CD4-positive, alpha-beta memory T cell (primary cell): ENCODE data around the gene SLC13A3. TPM values are rescaled to one million over a fixed set of nuclear protein-coding genes. Genes with fewer than 3 reads are reported as not detected.

Experiments used
- CTCF ChIA-PET: fragments of 350-600 bp; sonication (Branson Sonifier 250); formaldehyde crosslinking; loops from one replicate; lab custom pipeline; 2021; ENCODE audit warnings: inconsistent platforms; ENCODE audit not compliant: partially characterized antibody; lab: Charles Lee
- POLR2A ChIA-PET: fragments of 350-600 bp; sonication (Branson Sonifier 250); formaldehyde crosslinking; loops from one replicate; lab custom pipeline; 2021; ENCODE audit not compliant: partially characterized antibody; lab: Charles Lee
- DNase-seq, 5 donors: peaks; one replicate each; pipeline versions ENCODE4 v3.0.0 to v3.0.0-alpha.2; 2020 to 2022; ENCODE audit warnings: mixed read lengths in 1 of 5
- H3K27ac ChIP-seq: one replicate; pipeline ENCODE4 v1.7.0; 2013; ENCODE audit warnings: low read depth, low read length
- H3K27me3 ChIP-seq: 2 replicates; pipeline ENCODE4 v1.7.0; 2013; ENCODE audit warnings: mild to moderate bottlenecking, low read length, moderate library complexity; ENCODE audit not compliant: insufficient read depth
- H3K36me3 ChIP-seq: 2 replicates; pipeline ENCODE4 v1.7.0; 2013; ENCODE audit warnings: mild to moderate bottlenecking, low read length, moderate library complexity; ENCODE audit not compliant: insufficient read depth
- H3K4me1 ChIP-seq: 2 replicates; pipeline ENCODE4 v1.7.0; 2013; ENCODE audit warnings: mild to moderate bottlenecking, low read length, moderate library complexity; ENCODE audit not compliant: insufficient read depth
- H3K4me3 ChIP-seq, 2 donors: one replicate each; pipeline ENCODE4 v1.7.0; 2013; ENCODE audit warnings: low read length in 2 of 2, mild to moderate bottlenecking in 1 of 2
- H3K9me3 ChIP-seq, 2 donors: one replicate each; pipeline ENCODE4 v1.7.0; 2013; ENCODE audit warnings: low read length in 2 of 2, control low read depth in 1 of 2; ENCODE audit not compliant: control insufficient read depth in 1 of 2
- H3K27ac Mint-ChIP-seq, 7 donors: one replicate each; pipeline ENCODE4 v1.8.0; 2020 to 2021; ENCODE audit warnings: mixed read lengths in 7 of 7, mild to moderate bottlenecking in 6 of 7, inconsistent platforms in 3 of 7, moderate library complexity in 3 of 7
- H3K27me3 Mint-ChIP-seq, 2 donors: one replicate each; pipeline ENCODE4 v1.8.0; 2020 to 2021; ENCODE audit warnings: mixed read lengths in 2 of 2
- H3K36me3 Mint-ChIP-seq, 2 donors: one replicate each; pipeline ENCODE4 v1.8.0; 2020 to 2021; ENCODE audit warnings: mixed read lengths in 2 of 2, inconsistent platforms in 1 of 2, mild to moderate bottlenecking in 1 of 2
- H3K4me1 Mint-ChIP-seq, 4 donors: one replicate each; pipeline ENCODE4 v1.8.0; 2020 to 2021; ENCODE audit warnings: mixed read lengths in 4 of 4, mild to moderate bottlenecking in 1 of 4
- H3K4me3 Mint-ChIP-seq, 8 donors: one replicate each; pipeline ENCODE4 v1.8.0; 2020 to 2021; ENCODE audit warnings: mixed read lengths in 8 of 8, mild to moderate bottlenecking in 7 of 8, moderate library complexity in 6 of 8, inconsistent platforms in 3 of 8
- H3K9me3 Mint-ChIP-seq, 8 donors: one replicate each; pipeline ENCODE4 v1.8.0; 2020 to 2021; ENCODE audit warnings: mixed read lengths in 8 of 8, mild to moderate bottlenecking in 5 of 8, inconsistent platforms in 3 of 8, moderate library complexity in 1 of 8
- intact Hi-C: fragments of 100-400 bp; cut with micrococcal nuclease; formaldehyde crosslinking; loops from one replicate; pipeline ENCODE4 v1.15.1; 2023
- polyA plus RNA-seq, 2 donors: library from polyadenylated mRNA; unstranded; fragments of 300-500 nt; fragmentation: Illumina TruSeq; gene quantifications; one replicate each; pipeline ENCODE4 v1.2.3, GENCODE V29; 2021
- total RNA-seq, 2 experiments: library from RNA; stranded (reverse); gene quantifications; one replicate each; pipeline ENCODE4 v1.2.3, GENCODE V29; 2021

SLC13A3 gene
- total and polyA plus RNA-seq, 4 experiments from 2014 or later: 0.36 TPM; not detected in 3

- H3K27me3 Mint-ChIP-seq: no peaks in the 10 kb centered on the region
- CTCF ChIA-PET: interaction anchor here (1.2 kb wide), 1 partner anchor 9 kb away, joined by 4 read pairs; no protein-coding TSS in a partner anchor
Measured at GRCh38 chr20:46555370-46555956, 95.8 kb downstream of the SLC13A3 start.

DNA sequence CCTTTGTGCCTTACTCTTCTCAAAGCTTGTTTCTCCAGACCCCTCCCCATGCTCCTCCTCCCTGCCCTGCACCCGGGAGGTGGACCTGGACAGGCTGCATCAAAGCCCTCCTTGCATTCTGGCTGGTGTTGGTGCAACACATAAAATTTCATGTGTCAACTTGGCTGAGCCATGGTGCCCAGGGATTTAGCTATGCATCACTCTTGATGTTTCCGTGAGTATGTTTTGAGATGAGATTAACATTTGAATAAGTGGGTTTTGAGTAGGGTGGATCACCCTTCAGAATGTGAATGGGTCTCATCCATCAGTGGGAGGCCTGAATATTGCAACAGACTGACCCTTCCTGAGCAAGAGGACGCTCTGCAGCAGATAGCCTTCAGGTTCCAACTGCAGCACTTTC, 96.4 kb downstream of the SLC13A3 start:
- POLR2A ChIA-PET: no interaction called here
- intact Hi-C loops: no loop called here
- no peak overlapping the region for H3K4me3 ChIP-seq
- Mint-ChIP-seq H3K27ac (no peak overlapping the region), H3K4me3 (no peak overlapping the region), H3K4me1 (peaks cover 14 to 18% (median 15%) of the 10 kb centered on the region in 4 donors), H3K9me3 (peaks cover 0 to 1% (median 0%) of the 10 kb centered on the region in 8 donors), H3K36me3 (no peaks in the 10 kb centered on the region), H3K27me3 (no peaks in the 10 kb centered on the region)
- no peaks in the 10 kb centered on the region for H3K27me3 ChIP-seq
- H3K27ac ChIP-seq: no peak overlapping the region
- peaks cover 17% of the 10 kb centered on the region for H3K4me1 ChIP-seq
- H3K9me3 ChIP-seq: no peaks in the 10 kb centered on the region
- no peaks in the 10 kb centered on the region for H3K36me3 ChIP-seq
- CTCF ChIA-PET: interaction anchor here (1.2 kb wide), 1 partner anchor 10 kb away, joined by 4 read pairs; no protein-coding TSS in a partner anchor
- no peak for DNase-seq

More at GRCh38 chr20:46555370-46555956, 95.8 kb downstream of the SLC13A3 start:
- Mint-ChIP-seq H3K4me1 (peaks cover 14 to 19% (median 16%) of the 10 kb centered on the region in 4 donors), H3K36me3 (no peaks in the 10 kb centered on the region), H3K4me3 (peak overlapping the region in 1 of 8 donors; percentile 22), H3K27ac (peak overlapping the region in 1 of 7 donors; percentile 65), H3K9me3 (peaks cover 0 to 1% (median 0%) of the 10 kb centered on the region in 8 donors)
- Histone ChIP-seq H3K36me3 (no peaks in the 10 kb centered on the region), H3K27me3 (no peaks in the 10 kb centered on the region), H3K4me1 (peaks cover 17% of the 10 kb centered on the region), H3K4me3 (no peak overlapping the region), H3K27ac (no peak overlapping the region), H3K9me3 (no peaks in the 10 kb centered on the region)
- POLR2A ChIA-PET: no interaction called here
- DNase-seq: no peak
- intact Hi-C loops: no loop called here

- DNase-seq: no peak
- Histone ChIP-seq H3K4me3 (no peak overlapping the region), H3K4me1 (peaks cover 17% of the 10 kb centered on the region), H3K9me3 (no peaks in the 10 kb centered on the region), H3K36me3 (no peaks in the 10 kb centered on the region), H3K27ac (no peak overlapping the region), H3K27me3 (no peaks in the 10 kb centered on the region)
- Mint-ChIP-seq H3K4me1 (peaks cover 14 to 18% (median 15%) of the 10 kb centered on the region in 4 donors), H3K27ac (no peak overlapping the region), H3K9me3 (peaks cover 0 to 1% (median 0%) of the 10 kb centered on the region in 8 donors), H3K27me3 (no peaks in the 10 kb centered on the region), H3K36me3 (no peaks in the 10 kb centered on the region), H3K4me3 (no peak overlapping the region)
- ChIA-PET POLR2A (no interaction called here), CTCF (interaction anchor here (1.2 kb wide), 1 partner anchor 11 kb away, joined by 4 read pairs; no protein-coding TSS in a partner anchor)
- intact Hi-C loops: no loop called here
Measured at GRCh38 chr20:46553926-46554325, 97.3 kb downstream of the SLC13A3 start.

DNA sequence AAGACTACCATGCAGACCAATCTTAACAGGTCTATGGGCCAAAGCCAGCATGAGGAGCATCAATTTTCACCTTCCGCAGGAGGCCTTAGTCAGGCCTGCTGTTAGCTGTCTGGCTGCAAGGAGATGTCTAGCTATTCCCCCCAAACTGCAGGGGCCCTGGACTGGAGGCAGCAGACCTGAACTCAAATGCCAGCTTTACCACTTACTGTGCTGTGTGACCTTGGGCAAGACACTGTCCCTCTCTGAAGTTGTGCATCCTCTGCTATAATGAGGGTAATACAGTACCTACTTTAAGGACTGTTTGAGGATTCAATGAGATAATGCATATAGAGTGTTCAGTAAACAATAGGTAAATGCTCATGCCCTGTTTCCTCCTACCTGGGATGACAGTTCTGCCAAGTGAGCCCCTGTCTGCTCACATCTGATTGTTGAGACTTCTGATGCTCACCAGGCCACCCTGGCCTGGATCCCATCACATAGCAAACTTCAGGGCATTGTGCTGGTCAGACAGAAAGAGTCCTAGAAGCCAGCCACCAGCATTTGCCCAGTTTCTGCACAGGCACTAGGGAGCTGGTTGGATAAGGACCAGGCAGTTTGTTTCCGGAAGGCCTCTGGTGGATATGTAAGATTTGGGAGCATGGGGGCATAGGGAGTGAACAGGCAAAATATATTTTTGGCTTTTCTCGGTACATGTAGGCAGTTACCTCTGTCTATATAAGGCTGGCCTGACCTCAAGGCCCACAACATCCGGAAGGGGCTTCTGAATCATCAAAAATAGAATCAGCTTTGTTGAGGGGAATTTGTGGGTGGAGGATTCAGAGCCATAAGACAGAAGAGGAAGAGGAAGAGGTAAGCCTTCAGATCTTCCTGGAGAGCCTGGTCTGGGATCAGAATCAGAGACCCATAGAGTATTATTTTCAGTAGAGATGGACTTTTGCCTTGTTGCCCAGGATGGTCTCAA, 98.5 kb downstream of the SLC13A3 start:
- peaks cover 17% of the 10 kb centered on the region for H3K4me1 ChIP-seq
- Mint-ChIP-seq H3K4me1 (peaks cover 14 to 18% (median 15%) of the 10 kb centered on the region in 4 donors), H3K27me3 (no peaks in the 10 kb centered on the region), H3K9me3 (peaks cover 0 to 1% (median 0%) of the 10 kb centered on the region in 8 donors), H3K4me3 (peak overlapping the region in 7 of 8 donors; percentile 3 to 49 (median 22)), H3K27ac (peak overlapping the region in 4 of 7 donors; percentile 11 to 57 (median 40)), H3K36me3 (no peaks in the 10 kb centered on the region)
- no peaks in the 10 kb centered on the region for H3K36me3 ChIP-seq
- H3K27ac ChIP-seq: no peak overlapping the region
- CTCF ChIA-PET: interaction anchor here (0.9 kb wide), 1 partner anchor 9 kb away, joined by 3 read pairs; no protein-coding TSS in a partner anchor
- POLR2A ChIA-PET: no interaction called here
- H3K9me3 ChIP-seq: no peaks in the 10 kb centered on the region
- no peak overlapping the region for H3K4me3 ChIP-seq
- H3K27me3 ChIP-seq: no peaks in the 10 kb centered on the region
- intact Hi-C loops: no loop called here
- peak in 2 of 5 donors; percentile 10 to 41 for DNase-seq

DNA sequence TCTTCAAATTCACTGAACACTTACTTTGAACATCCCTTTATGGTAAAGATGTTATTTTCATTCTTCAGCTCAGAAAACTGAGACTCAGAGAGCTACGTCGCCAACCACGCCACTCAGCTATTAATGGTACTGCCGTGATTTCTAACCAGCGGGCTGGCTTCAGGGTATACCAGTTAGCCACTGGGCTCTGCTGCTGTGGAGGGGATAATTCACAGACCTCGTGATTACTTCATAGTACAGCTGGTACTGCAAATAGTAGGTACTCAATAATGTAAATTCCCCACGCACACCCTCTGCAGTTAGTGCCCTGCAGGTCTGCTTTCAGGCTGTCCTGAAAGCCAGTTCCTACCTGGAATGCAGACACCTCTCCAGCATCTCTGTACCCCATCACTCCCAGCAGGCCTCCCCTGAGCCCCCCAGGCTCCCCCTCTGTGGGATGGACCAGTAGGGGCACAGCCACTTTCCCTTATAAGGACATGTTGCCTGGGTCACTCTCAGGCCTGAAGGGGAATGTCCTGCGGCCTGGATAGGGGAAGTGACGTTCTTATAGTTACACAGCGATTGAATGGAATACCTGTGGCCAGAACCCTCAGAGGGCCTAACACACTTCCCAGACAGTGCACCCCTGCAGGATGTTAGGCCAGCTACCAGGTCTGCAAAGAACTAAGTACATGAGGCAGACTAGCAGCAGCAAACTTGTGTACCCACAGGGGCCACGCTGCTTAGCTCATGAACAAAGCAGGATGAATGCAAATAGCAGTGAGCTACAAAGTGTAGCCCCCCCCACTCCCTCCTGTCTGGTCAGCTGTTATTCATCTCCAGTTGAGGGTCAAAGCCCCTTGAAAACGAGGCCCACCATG, 99.5 kb downstream of the SLC13A3 start:
- peaks cover 14 to 18% (median 15%) of the 10 kb centered on the region in 4 donors for H3K4me1 Mint-ChIP-seq
- intact Hi-C loops: no loop called here
- H3K27ac Mint-ChIP-seq: peak overlapping the region in 1 of 7 donors; percentile 20
- no peak overlapping the region for H3K4me3 ChIP-seq
- no peaks in the 10 kb centered on the region for H3K27me3 ChIP-seq
- H3K9me3 ChIP-seq: no peaks in the 10 kb centered on the region
- H3K36me3 ChIP-seq: no peaks in the 10 kb centered on the region
- no peaks in the 10 kb centered on the region for H3K36me3 Mint-ChIP-seq
- DNase-seq: no peak
- peaks cover 17% of the 10 kb centered on the region for H3K4me1 ChIP-seq
- H3K9me3 Mint-ChIP-seq: peaks cover 0 to 1% (median 0%) of the 10 kb centered on the region in 8 donors
- ChIA-PET POLR2A (no interaction called here), CTCF (interaction anchor here (1.1 to 2.0 kb wide), 2 partner anchors 9 to 29 kb away, joined by 3 to 8 read pairs; no protein-coding TSS in a partner anchor)
- H3K4me3 Mint-ChIP-seq: no peak overlapping the region
- no peak overlapping the region for H3K27ac ChIP-seq
- no peaks in the 10 kb centered on the region for H3K27me3 Mint-ChIP-seq

DNA sequence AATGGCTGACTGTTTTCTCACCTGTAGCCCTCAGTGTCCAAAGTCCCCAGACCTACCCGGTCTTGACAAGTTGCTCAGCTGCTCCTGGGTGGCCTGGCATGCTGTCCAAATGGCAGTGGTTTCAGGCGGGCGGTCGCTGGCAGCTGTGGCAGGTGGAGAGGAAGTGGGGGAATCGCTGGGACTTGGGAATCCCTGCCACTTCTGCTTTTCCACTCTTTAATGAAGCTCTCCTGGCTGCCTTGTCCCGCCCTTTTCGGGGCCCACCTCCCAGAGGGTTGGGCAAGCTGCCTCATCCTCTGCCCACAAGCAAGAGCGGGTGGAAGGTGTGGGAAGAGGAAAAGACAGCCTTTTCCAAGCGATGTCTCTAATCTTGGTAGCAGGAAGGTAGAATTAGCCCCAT, 100.8 kb downstream of the SLC13A3 start, which contains the start of gene OCSTAMP:
Gene OCSTAMP (minus strand): TSS at position 194 of the 400 bp plus-strand sequence. CDS start 94 bp downstream, at position 100.
- H3K4me1 Mint-ChIP-seq: peaks cover 14 to 18% (median 15%) of the 10 kb centered on the region in 4 donors
- H3K27ac Mint-ChIP-seq: no peak within 1 kb of the TSS
- H3K36me3 ChIP-seq: no peaks in the 10 kb centered on the region
- POLR2A ChIA-PET: no interaction called here
- H3K27me3 Mint-ChIP-seq: no peaks in the 10 kb centered on the region
- no peak within 1 kb of the TSS for H3K4me3 ChIP-seq
- H3K9me3 ChIP-seq: no peaks in the 10 kb centered on the region
- no peak for DNase-seq
- no peak within 1 kb of the TSS for H3K27ac ChIP-seq
- H3K4me1 ChIP-seq: peaks cover 27% of the 10 kb centered on the region
- intact Hi-C loops: no loop called here
- H3K9me3 Mint-ChIP-seq: peaks cover 0 to 1% (median 0%) of the 10 kb centered on the region in 8 donors
- no peak within 1 kb of the TSS for H3K4me3 Mint-ChIP-seq
- no peaks in the 10 kb centered on the region for H3K27me3 ChIP-seq
- H3K36me3 Mint-ChIP-seq: no peaks in the 10 kb centered on the region
- CTCF ChIA-PET: interaction anchor here (1.1 to 2.1 kb wide), 3 partner anchors 10 to 14 kb away, joined by 4 to 8 read pairs (median 7); no protein-coding TSS in a partner anchor
